Stimulated activated naive B cell treated with anti-CD40 and anti-IgM and Interleukin-4, amounts not matched to agents 10 μg/mL and 1 μg/mL and 100 μg/mL, for 72 hours (primary cell): ENCODE measurements around the gene KHDRBS1.
"Not testable (repeated sequence)": the region's sequence is repeated elsewhere in the genome, so short reads cannot be mapped to it uniquely, and the experiment has no call there.

Experiments used
- ATAC-seq, 2 donors: fragments of 150-1000 bp; cut with Tn5 transposase; replicated peaks; 2 replicates each; pipeline ENCODE4 v1.10.0; 2021; ENCODE audit warnings: moderate library complexity in 1 of 2
- DNase-seq: peaks from one replicate; pipeline ENCODE4 v3.0.0; 2021
- H3K27ac Mint-ChIP-seq: one replicate; pipeline ENCODE4 v1.8.0; 2022; ENCODE audit warnings: mild to moderate bottlenecking, mixed read lengths
- H3K27me3 Mint-ChIP-seq, 2 donors: one replicate each; pipeline ENCODE4 v1.8.0; 2022; ENCODE audit warnings: mixed read lengths in 2 of 2
- H3K36me3 Mint-ChIP-seq, 2 donors: one replicate each; pipeline ENCODE4 v1.8.0; 2022; ENCODE audit warnings: mixed read lengths in 2 of 2, mild to moderate bottlenecking in 1 of 2
- H3K4me1 Mint-ChIP-seq, 2 donors: one replicate each; pipeline ENCODE4 v1.8.0; 2022; ENCODE audit warnings: mixed read lengths in 2 of 2, mild to moderate bottlenecking in 1 of 2
- H3K4me3 Mint-ChIP-seq, 2 donors: one replicate each; pipeline ENCODE4 v1.8.0; 2022; ENCODE audit warnings: mild to moderate bottlenecking in 2 of 2, mixed read lengths in 2 of 2, moderate library complexity in 1 of 2
- H3K9me3 Mint-ChIP-seq, 2 donors: one replicate each; pipeline ENCODE4 v1.8.0; 2022; ENCODE audit warnings: mixed read lengths in 2 of 2, mild to moderate bottlenecking in 1 of 2

Gene KHDRBS1

DNA sequence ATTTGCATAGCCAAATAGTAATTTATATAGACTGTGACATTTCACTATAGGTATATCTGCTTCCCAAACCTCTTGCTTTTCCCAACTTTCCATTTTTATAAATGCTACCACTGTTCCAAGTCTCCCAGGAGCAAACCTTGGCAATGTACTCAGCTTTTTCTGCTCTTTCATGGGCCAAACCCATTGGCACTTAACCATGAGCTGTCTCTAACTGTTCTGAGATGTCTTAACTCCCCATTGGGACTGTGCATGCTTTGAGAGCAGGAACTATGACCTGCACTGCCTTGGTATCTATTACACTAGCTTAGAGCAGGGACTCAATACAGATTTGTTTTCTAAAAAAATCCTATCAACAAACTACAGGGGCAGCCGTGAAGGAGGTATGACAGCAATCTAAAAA is 22.5 kb upstream of the KHDRBS1 start:
- no peaks in the 10 kb centered on the region for H3K27me3 Mint-ChIP-seq
- no peak overlapping the region for H3K27ac Mint-ChIP-seq
- ATAC-seq (no peak), DNase-seq (no peak)
- no peaks in the 10 kb centered on the region for H3K36me3 Mint-ChIP-seq
- H3K4me1 Mint-ChIP-seq: peaks cover 6 to 7% of the 10 kb centered on the region in 2 donors
- no peak overlapping the region for H3K4me3 Mint-ChIP-seq
- no peaks in the 10 kb centered on the region for H3K9me3 Mint-ChIP-seq

DNA sequence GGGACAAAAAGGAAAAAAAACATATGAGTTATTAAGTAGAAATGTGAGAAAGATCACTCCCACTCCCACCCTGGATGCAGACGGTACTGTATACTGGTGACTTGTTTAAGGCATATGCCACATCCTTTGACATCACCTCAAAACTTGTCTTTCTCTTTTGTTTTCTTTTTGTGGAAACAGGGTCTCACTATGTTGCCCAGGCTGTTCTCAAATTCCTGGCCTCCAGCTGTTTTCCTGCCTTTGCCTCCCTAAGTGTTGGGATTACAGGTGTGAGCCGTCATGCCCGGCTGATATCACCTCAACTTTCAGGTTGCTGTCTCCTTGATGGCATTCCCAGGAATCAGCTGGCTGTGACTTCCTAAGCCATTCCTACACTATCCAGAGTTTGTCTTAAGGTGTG is 18.4 kb upstream of the KHDRBS1 start:
- DNase-seq (no peak), ATAC-seq (no peak)
- H3K27ac Mint-ChIP-seq: no peak overlapping the region
- no peaks in the 10 kb centered on the region for H3K9me3 Mint-ChIP-seq
- no peak overlapping the region for H3K4me3 Mint-ChIP-seq
- no peaks in the 10 kb centered on the region for H3K36me3 Mint-ChIP-seq
- no peaks in the 10 kb centered on the region for H3K27me3 Mint-ChIP-seq
- H3K4me1 Mint-ChIP-seq: no peaks in the 10 kb centered on the region

DNA sequence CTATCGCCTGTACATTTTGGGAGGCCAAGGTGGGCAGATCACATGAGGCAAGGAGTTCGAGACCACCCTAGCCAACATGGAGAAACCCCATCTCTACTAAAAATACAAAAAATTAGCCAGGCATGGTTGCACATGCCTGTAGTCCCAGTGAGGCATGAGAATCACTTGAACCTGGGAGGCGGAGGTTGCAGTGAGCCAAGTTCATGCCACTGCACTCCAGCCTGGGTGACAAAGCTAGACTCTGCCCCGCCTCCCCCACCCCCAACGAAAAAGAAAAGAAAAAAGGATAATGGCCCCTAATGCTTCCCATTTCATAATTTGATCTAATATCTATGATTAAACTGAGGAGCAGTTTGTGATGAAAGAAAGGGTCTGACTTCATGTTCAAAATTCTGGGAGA is 17.5 kb upstream of the KHDRBS1 start:
- not testable (repeated sequence) for H3K36me3 Mint-ChIP-seq, ATAC-seq, H3K4me3 Mint-ChIP-seq, H3K4me1 Mint-ChIP-seq, H3K27ac Mint-ChIP-seq, DNase-seq, H3K27me3 Mint-ChIP-seq, H3K9me3 Mint-ChIP-seq

DNA sequence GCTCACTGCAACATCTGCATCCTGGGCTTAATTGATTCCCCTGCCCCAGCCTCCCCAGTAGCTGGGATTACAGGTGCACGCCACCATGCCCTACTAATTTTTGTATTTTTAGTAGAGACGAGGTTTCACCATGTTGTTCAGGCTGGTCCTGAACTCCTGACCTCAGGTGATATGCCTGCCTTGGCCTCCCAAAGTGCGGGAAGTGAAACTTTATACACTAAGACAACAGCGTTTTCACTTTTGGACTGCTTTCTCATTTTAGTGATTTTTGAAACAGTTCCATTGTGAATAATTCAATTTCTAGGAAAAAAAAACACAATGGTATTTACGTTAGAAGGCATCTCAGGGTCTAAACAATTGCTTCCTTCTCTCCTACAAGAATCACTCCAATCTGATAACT is 11.8 kb upstream of the KHDRBS1 start:
- DNase-seq: no peak
- H3K4me3 Mint-ChIP-seq: no peak overlapping the region
- H3K27me3 Mint-ChIP-seq: no peaks in the 10 kb centered on the region
- peaks cover 0 to 4% of the 10 kb centered on the region in 2 donors for H3K9me3 Mint-ChIP-seq
- H3K36me3 Mint-ChIP-seq: peaks cover 0 to 3% of the 10 kb centered on the region in 2 donors
- peaks cover 17 to 31% of the 10 kb centered on the region in 2 donors for H3K4me1 Mint-ChIP-seq
- no peak for ATAC-seq
- no peak overlapping the region for H3K27ac Mint-ChIP-seq

DNA sequence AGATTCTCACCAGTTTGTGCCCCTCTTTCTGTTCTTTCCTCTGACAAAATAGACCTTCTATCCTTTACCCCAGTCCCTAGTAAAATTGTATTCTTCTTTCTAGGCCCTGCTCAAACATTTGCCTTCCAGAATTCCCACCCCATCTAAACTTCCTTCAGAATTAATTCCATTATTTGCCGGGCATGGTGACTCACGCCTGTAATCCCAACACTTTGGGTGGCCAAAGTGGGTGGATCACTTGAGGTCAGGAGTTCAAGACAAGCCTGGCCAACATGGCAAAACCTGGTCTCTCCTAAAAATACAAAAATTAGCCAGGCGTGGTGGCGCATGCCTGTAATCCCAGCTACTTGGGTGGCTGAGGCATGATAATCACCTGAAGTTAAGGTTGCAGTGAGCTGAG is 11.4 kb upstream of the KHDRBS1 start:
- not testable (repeated sequence) for H3K27me3 Mint-ChIP-seq, H3K4me3 Mint-ChIP-seq, H3K36me3 Mint-ChIP-seq, ATAC-seq, H3K27ac Mint-ChIP-seq, DNase-seq, H3K9me3 Mint-ChIP-seq
- H3K4me1 Mint-ChIP-seq: peaks cover 17 to 35% of the 10 kb centered on the region in 2 donors

DNA sequence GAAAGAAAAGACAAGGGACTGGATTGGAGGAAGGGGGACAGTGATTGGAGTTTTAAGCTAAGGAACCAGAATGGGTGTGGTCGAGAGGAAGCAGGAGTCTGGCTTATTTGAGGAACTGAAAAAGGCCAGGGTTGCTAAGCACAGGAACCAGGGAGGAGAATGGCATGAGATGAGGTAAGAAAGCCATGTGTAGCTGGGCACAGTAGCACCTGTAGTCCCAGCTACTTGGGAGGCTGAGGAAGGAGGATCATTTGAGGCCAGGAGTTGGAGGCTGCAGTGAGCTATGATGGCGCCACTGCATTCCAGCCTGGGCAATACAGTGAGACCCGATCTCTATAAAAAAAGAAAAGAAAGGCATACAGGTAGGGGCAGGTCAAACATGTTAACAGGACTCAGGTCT is 8.1 kb upstream of the KHDRBS1 start:
- Mint-ChIP-seq H3K36me3 (peaks cover 0 to 3% of the 10 kb centered on the region in 2 donors), H3K27me3 (no peaks in the 10 kb centered on the region), H3K4me1 (peaks cover 19 to 37% of the 10 kb centered on the region in 2 donors), H3K27ac (no peak overlapping the region), H3K9me3 (peaks cover 0 to 4% of the 10 kb centered on the region in 2 donors), H3K4me3 (no peak overlapping the region)
- no peak for DNase-seq
- peak; percentile 75 to 85 for ATAC-seq

DNA sequence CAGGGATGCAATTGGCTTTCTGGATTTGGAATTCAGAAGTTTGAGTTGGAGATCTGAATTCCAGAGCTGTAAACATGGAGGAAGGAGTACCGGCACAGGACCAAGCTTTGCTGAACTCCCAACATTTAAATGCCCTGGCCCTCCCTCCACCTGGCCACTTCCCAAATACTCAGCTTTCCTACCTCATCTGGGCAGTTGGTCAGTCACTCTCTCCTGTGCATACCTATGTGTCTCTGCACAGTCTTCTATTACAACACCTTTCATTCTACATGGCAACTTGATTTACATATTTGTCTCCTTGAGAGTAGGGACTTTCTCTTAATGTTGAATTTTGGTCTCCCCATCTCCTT is 6.1 kb upstream of the KHDRBS1 start:
- Mint-ChIP-seq H3K27me3 (no peaks in the 10 kb centered on the region), H3K27ac (no peak overlapping the region), H3K36me3 (peaks cover 0 to 3% of the 10 kb centered on the region in 2 donors), H3K4me1 (peaks cover 16 to 32% of the 10 kb centered on the region in 2 donors), H3K9me3 (peaks cover 0 to 4% of the 10 kb centered on the region in 2 donors), H3K4me3 (no peak overlapping the region)
- no peak for ATAC-seq
- no peak for DNase-seq

DNA sequence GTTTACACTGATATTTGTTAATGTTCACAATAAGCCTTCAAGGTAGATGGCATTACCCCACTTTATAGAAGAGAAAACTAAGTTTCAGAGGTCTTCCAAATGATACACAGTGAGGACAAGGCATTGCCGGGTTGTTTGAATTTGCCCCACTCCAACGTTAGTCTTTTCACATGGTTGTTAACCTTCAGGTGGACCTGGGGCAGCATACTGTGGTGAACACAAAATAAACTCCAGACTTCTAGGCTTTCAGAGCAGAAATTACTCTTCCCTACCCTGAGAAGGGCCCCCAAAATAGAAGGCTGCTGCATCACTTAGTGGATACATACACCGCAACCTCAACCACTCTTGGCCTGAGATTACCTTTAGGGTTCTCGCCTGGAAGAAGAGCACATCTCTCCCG is 3.4 kb upstream of the KHDRBS1 start:
- Mint-ChIP-seq H3K9me3 (peaks cover 0 to 4% of the 10 kb centered on the region in 2 donors), H3K36me3 (peaks cover 7 to 11% of the 10 kb centered on the region in 2 donors), H3K27me3 (no peaks in the 10 kb centered on the region), H3K4me3 (no peak overlapping the region), H3K4me1 (peaks cover 17 to 29% of the 10 kb centered on the region in 2 donors), H3K27ac (no peak overlapping the region)
- no peak for ATAC-seq
- no peak for DNase-seq

DNA sequence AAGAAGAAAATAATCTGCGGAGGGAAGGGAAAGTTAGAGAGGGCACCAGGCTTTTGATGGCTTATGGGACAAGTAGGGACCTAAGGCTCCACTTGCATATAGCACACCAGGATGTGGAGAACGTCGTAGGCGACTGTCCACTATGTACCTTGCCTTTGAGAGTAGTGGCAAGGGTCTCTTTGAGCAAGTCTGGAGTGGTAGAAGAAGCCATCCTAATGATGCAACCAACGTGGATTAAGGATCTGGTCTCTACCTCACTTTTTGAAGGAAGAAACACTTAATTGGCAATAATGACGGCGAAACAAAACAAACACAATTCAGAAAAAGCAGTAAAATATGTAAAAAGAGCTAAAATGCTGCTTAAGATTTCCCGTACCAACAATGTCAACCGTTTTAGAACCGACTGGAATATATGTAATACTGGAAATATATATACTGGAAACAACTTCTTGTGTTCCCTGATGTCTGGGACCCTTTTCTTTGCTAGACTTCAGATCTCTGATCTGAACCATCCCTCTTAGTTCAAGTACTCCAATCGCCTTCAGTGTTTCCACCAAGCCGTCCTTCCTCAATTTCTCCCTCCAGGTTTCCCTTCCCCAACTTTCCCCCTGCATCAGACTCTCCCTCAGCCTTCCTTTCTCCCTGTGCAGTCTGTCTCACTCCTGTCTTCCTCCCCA is 821 bp upstream of the KHDRBS1 start:
- peak overlapping the region; percentile 86 to 92 for H3K4me3 Mint-ChIP-seq
- no peak for DNase-seq
- no peaks in the 10 kb centered on the region for H3K27me3 Mint-ChIP-seq
- no peaks in the 10 kb centered on the region for H3K9me3 Mint-ChIP-seq
- ATAC-seq: no peak
- H3K36me3 Mint-ChIP-seq: peaks cover 8 to 22% of the 10 kb centered on the region in 2 donors
- peaks cover 17 to 29% of the 10 kb centered on the region in 2 donors for H3K4me1 Mint-ChIP-seq
- H3K27ac Mint-ChIP-seq: peak overlapping the region; percentile 96

DNA sequence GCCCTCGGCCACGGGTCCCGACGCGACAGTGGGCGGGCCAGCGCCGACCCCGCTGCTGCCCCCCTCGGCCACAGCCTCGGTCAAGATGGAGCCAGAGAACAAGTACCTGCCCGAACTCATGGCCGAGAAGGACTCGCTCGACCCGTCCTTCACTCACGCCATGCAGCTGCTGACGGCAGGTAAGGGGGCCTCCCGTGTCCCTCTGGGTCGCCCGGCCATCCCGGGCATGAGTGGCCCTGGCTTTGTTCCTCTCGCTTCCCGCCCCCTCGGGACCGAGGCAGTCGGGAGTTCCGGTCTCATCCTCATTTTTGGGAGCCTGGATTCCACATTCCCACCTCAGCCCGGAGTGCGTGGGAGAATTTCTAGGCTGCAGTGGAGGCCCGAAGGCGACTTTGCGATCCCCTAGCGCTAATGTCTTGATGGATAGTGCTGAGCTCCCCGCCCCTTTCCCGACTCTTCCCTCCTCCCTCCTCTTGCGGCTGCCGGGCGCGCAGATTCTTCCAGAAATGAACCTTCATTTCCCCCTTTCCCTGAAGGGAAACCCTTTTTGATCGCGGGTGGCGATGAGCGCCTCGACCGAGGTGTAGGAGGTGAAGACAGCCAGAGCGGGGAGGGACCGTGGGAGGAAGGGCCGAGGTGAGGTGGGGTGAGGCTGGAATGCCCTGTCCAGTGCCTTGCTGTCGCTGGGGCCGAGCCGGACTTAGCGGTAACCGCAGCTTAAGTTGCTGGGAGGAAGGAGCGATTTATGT is 705 bp downstream of the KHDRBS1 start:
- ATAC-seq: peak; percentile 26 to 31

DNA sequence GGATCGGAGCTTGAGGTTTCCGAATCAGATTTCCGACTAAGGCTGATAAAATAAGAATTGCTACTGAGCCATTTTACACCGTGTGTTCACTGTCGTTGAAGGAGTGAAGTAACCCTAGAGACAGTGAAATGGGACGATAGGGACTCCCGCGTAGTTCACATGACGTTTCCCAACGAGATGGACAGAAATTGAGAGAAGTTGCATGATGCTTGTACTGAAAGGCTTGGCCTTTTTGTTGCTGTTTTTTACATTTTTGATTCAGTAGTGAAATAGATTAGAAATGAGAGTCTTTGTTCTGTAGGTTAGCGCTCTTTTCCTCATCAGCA is 1.2 kb downstream of the KHDRBS1 start:
- Mint-ChIP-seq H3K4me1 (peaks cover 18 to 46% of the 10 kb centered on the region in 2 donors), H3K36me3 (peaks cover 10 to 22% of the 10 kb centered on the region in 2 donors), H3K27ac (peak overlapping the region; percentile 97), H3K4me3 (peak overlapping the region; percentile 86 to 92), H3K27me3 (no peaks in the 10 kb centered on the region), H3K9me3 (no peaks in the 10 kb centered on the region)
- ATAC-seq: no peak
- no peak for DNase-seq

More for the DNA sequence above, 705 bp downstream of the KHDRBS1 start:
- no peaks in the 10 kb centered on the region for H3K9me3 Mint-ChIP-seq
- H3K27ac Mint-ChIP-seq: peak overlapping the region; percentile 97
- peaks cover 18 to 43% of the 10 kb centered on the region in 2 donors for H3K4me1 Mint-ChIP-seq
- no peaks in the 10 kb centered on the region for H3K27me3 Mint-ChIP-seq
- peaks cover 10 to 22% of the 10 kb centered on the region in 2 donors for H3K36me3 Mint-ChIP-seq
- DNase-seq: no peak
- H3K4me3 Mint-ChIP-seq: peak overlapping the region; percentile 86 to 92

DNA sequence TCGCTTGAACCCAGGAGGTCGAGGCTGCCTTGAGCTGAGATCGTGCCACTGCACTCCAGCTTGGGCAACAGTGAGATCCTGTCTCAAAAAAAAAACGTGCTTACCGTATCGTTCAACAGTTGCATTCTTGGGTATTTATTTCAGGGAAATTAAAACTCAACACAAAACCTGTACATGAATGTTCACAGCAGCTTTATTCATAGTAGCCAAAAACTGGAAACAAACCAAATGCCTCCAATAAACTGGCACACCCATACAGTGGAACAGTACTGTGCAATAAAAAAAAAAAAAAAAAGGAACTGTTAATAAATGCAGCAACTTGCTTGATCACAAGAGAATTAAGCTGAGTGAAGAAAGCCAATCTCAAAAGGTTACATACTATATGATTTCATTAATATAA is 6.7 kb downstream of the KHDRBS1 start:
- Mint-ChIP-seq H3K27me3 (no peaks in the 10 kb centered on the region), H3K4me1 (peaks cover 22 to 55% of the 10 kb centered on the region in 2 donors), H3K9me3 (no peaks in the 10 kb centered on the region), H3K36me3 (peaks cover 8 to 29% of the 10 kb centered on the region in 2 donors), H3K27ac (peak overlapping the region; percentile 87), H3K4me3 (no peak overlapping the region)
- DNase-seq: no peak
- ATAC-seq: no peak

DNA sequence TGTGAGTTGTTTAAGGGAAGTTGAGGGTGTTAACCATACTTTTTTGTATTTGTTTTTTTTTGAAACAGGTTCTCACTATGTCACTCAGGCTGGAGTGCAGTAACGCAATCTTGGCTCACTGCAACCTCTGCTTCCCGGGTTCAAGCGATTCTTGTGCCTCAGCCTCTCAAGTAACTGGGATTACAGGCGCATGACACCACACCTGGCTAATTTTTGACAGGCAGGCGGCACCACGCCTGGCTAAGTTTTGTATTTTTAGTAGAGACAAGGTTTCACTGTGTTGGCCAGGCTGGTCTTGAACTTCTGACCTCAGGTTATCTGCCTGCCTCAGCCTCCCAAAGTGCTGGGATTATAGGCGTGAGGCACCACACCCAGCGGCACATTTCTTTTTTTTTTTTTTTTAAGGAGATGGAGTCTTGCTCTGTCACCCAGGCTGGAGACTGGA is 7.9 kb downstream of the KHDRBS1 start:
- Mint-ChIP-seq H3K27ac (peak overlapping the region; percentile 5), H3K4me1 (peaks cover 21 to 55% of the 10 kb centered on the region in 2 donors), H3K36me3 (peaks cover 11 to 24% of the 10 kb centered on the region in 2 donors)
- not testable (repeated sequence) for H3K27me3 Mint-ChIP-seq, H3K4me3 Mint-ChIP-seq, ATAC-seq, H3K9me3 Mint-ChIP-seq, DNase-seq

DNA sequence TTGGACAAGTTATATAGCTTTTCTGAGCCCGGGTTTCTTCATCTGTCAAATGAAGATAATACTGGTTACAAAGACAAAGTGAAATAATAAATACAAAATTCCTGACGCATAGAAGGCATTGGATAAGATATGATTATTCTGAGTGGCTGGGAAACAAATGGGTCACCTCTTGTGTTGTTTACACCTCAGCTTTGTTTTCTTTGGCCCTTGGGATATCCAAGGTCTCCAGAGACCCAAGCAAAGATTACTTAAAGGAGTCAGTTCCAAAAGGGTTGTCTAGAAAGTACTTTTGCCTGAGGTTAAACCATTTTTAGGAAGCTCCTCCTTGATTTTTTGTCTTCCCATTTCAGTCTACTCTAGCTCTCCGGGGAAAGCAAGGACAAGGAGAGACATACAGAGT is 9.7 kb downstream of the KHDRBS1 start:
- peaks cover 18 to 29% of the 10 kb centered on the region in 2 donors for H3K36me3 Mint-ChIP-seq
- peaks cover 24 to 57% of the 10 kb centered on the region in 2 donors for H3K4me1 Mint-ChIP-seq
- no peak for ATAC-seq
- no peak overlapping the region for H3K4me3 Mint-ChIP-seq
- H3K27me3 Mint-ChIP-seq: no peaks in the 10 kb centered on the region
- no peaks in the 10 kb centered on the region for H3K9me3 Mint-ChIP-seq
- no peak for DNase-seq
- H3K27ac Mint-ChIP-seq: no peak overlapping the region

DNA sequence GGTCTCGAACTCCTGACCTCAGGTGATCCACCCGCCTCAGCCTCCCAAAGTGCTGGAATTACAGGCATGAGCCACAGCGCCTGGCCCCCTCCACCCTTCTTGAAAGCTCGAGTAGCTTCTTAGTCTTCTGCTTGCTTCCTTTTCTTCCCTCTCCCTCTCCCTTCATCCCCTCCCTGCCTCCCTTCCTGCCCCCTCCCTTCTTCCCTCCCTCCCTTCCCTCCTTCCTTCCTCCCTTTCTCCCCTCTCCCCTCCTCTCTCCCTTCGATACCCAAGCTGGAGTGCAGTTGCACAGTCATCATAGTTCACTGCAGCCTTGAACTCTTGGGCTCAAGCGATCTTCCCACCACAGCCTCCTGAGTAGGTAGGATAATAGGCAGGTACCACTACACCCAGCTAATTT is 11.8 kb downstream of the KHDRBS1 start:
- no peak overlapping the region for H3K27ac Mint-ChIP-seq
- peaks cover 22 to 54% of the 10 kb centered on the region in 2 donors for H3K4me1 Mint-ChIP-seq
- H3K36me3 Mint-ChIP-seq: peaks cover 26 to 36% of the 10 kb centered on the region in 2 donors
- H3K9me3 Mint-ChIP-seq: no peaks in the 10 kb centered on the region
- no peaks in the 10 kb centered on the region for H3K27me3 Mint-ChIP-seq
- no peak for ATAC-seq
- DNase-seq: no peak
- H3K4me3 Mint-ChIP-seq: no peak overlapping the region
